Measurements from ENCODE around the gene RHBDL1. TPM values are rescaled to one million over a fixed set of nuclear protein-coding genes. Genes with fewer than 3 reads are reported as not detected.

The RHBDL1 gene
- total RNA-seq, 3 donors from 2014 or later (not counting 1 experiment from before 2014, with no cell fraction given), result 2.9 to 4.2 (median 4.2) TPM

DNA sequence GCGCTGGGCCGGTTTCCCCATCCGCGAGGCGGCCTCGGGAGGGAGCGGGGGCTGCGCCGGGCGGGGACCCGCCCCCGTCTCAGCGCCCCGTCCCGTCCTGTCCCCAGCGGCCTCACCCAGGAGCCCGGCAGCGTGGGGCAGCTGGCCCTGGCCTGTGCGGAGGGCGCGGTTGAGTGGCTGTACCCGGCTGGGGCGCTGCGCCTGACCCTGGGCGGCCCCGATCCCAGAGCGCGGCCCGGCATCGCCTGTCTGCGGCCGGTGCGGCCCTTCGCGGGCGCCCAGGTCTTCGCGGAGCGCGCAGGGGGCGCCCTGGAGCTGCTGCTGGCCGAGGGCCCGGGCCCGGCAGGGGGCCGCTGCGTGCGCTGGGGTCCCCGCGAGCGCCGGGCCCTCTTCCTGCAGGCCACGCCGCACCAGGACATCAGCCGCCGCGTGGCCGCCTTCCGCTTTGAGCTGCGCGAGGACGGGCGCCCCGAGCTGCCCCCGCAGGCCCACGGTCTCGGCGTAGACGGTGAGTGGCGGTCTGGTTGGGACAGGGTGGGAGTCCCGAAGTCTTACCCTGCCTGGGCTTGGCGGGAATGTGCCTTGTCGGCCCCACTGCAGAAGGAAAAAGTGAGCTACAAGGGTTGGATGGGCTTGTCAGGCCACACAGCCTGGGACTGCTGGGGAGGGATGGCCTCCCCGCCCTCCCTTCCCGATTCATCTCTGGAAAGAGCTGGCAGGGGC, 40.2 kb downstream of the RHBDL1 start:
- no peaks in the 10 kb centered on the region for H3K9me3 Mint-ChIP-seq
- H3K4me1 ChIP-seq (ENCODE audit: control insufficient read depth, insufficient read depth, low read length), result peaks cover 34% of the 10 kb centered on the region
- H3K4me3 ChIP-seq (ENCODE audit: low read length), result no peak overlapping the region
- H3K27ac Mint-ChIP-seq, result no peak overlapping the region
- no peaks in the 10 kb centered on the region for H3K36me3 ChIP-seq (ENCODE audit: control insufficient read depth, insufficient read depth, low read length)
- peak in 1 of 2 donors; percentile 47 for DNase-seq
- no peak overlapping the region for H3K27ac ChIP-seq (ENCODE audit: low read length)
- intact Hi-C loops (cut with micrococcal nuclease), result loop anchor here (2.0 to 10.0 kb wide), 2 partner anchors 25 to 339 kb away; partner anchors contain the start of gene CIAO3
- TF ChIP-seq, protein P1, sequence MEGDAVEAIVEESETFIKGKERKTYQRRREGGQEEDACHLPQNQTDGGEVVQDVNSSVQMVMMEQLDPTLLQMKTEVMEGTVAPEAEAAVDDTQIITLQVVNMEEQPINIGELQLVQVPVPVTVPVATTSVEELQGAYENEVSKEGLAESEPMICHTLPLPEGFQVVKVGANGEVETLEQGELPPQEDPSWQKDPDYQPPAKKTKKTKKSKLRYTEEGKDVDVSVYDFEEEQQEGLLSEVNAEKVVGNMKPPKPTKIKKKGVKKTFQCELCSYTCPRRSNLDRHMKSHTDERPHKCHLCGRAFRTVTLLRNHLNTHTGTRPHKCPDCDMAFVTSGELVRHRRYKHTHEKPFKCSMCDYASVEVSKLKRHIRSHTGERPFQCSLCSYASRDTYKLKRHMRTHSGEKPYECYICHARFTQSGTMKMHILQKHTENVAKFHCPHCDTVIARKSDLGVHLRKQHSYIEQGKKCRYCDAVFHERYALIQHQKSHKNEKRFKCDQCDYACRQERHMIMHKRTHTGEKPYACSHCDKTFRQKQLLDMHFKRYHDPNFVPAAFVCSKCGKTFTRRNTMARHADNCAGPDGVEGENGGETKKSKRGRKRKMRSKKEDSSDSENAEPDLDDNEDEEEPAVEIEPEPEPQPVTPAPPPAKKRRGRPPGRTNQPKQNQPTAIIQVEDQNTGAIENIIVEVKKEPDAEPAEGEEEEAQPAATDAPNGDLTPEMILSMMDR (IDR thresholded peaks at IDR 0.05), result no peak
- H3K4me1 Mint-ChIP-seq, result peaks cover 0 to 23% of the 10 kb centered on the region in 2 donors
- 3% methylated on average over 74 of the region's 74 CpGs for WGBS (ENCODE audit: insufficient coverage)
- H3K4me3 Mint-ChIP-seq, result peak overlapping the region; percentile 72
- no peaks in the 10 kb centered on the region for H3K9me3 ChIP-seq (ENCODE audit: control insufficient read depth, insufficient read depth, low read length)
- no peaks in the 10 kb centered on the region for H3K36me3 Mint-ChIP-seq
- peak; percentile 1 to 12 (median 5) for ATAC-seq
- H3K27me3 Mint-ChIP-seq (ENCODE audit: low read depth in 2 of 2), result peaks cover 0 to 4% of the 10 kb centered on the region in 2 donors
- H3K27me3 ChIP-seq (ENCODE audit: control insufficient read depth, insufficient read depth, low read length), result peaks cover 12% of the 10 kb centered on the region

DNA sequence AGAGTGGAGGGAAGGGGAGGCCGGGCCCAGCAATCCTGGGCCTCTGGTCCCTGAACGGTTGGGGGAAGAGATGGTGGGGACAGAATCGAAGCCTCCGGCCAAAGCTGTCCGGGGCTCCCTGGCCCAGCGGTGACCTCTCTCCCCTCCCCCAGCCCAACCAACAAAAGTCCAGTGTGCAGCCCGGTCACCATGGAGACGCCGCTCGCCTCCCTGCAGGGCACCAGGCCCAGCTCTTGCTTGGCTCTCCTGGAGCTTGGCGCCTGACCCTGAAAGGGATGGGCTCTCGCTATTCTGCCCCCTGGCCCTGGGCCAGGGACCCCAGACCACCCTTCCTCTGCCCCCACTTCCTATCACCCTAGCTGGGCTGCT, 40.7 kb downstream of the RHBDL1 start:
- H3K4me3 ChIP-seq (ENCODE audit: low read length), result no peak overlapping the region
- intact Hi-C loops (cut with micrococcal nuclease), result loop anchor here (10.0 kb wide), 1 partner anchor 339 kb away; no protein-coding TSS in a partner anchor
- peaks cover 10% of the 10 kb centered on the region for H3K27me3 ChIP-seq (ENCODE audit: control insufficient read depth, insufficient read depth, low read length)
- no peak for ATAC-seq
- no peaks in the 10 kb centered on the region for H3K9me3 ChIP-seq (ENCODE audit: control insufficient read depth, insufficient read depth, low read length)
- WGBS (ENCODE audit: insufficient coverage), result 43% methylated on average over 9 of the region's 12 CpGs
- DNase-seq, result no peak
- H3K27ac ChIP-seq (ENCODE audit: low read length), result no peak overlapping the region
- H3K36me3 ChIP-seq (ENCODE audit: control insufficient read depth, insufficient read depth, low read length), result no peaks in the 10 kb centered on the region
- Mint-ChIP-seq H3K9me3 (no peaks in the 10 kb centered on the region), H3K4me1 (peaks cover 0 to 23% of the 10 kb centered on the region in 2 donors), H3K36me3 (no peaks in the 10 kb centered on the region), H3K27ac (no peak overlapping the region), H3K4me3 (peak overlapping the region; percentile 63), H3K27me3 (ENCODE audit: low read depth in 2 of 2) (peaks cover 0 to 4% of the 10 kb centered on the region in 2 donors)
- H3K4me1 ChIP-seq (ENCODE audit: control insufficient read depth, insufficient read depth, low read length), result peaks cover 36% of the 10 kb centered on the region
- TF ChIP-seq, protein P1 (IDR thresholded peaks at IDR 0.05), result no peak

DNA sequence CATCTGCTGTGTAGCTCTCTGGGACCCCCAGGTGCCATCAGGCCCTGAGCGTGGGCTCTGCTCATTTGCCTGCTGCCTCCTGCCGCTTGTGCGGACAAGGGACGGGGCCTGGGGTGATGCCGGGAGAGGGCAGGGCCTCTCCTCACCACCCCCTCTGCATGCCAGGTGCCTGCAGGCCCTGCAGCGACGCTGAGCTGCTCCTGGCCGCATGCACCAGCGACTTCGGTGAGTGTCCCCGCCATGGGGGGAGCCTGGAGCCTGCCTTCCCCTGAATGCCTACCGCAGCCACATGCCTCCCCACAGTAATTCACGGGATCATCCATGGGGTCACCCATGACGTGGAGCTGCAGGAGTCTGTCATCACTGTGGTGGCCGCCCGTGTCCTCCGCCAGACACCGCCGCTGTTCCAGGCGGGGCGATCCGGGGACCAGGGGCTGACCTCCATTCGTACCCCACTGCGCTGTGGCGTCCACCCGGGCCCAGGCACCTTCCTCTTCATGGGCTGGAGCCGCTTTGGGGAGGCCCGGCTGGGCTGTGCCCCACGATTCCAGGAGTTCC, 41.4 kb downstream of the RHBDL1 start:
- Histone ChIP-seq H3K27ac (ENCODE audit: low read length) (no peak overlapping the region), H3K9me3 (ENCODE audit: control insufficient read depth, insufficient read depth, low read length) (no peaks in the 10 kb centered on the region), H3K27me3 (ENCODE audit: control insufficient read depth, insufficient read depth, low read length) (peaks cover 10% of the 10 kb centered on the region), H3K4me3 (ENCODE audit: low read length) (no peak overlapping the region), H3K4me1 (ENCODE audit: control insufficient read depth, insufficient read depth, low read length) (peaks cover 40% of the 10 kb centered on the region), H3K36me3 (ENCODE audit: control insufficient read depth, insufficient read depth, low read length) (no peaks in the 10 kb centered on the region)
- Mint-ChIP-seq H3K27me3 (ENCODE audit: low read depth in 2 of 2) (peaks cover 0 to 4% of the 10 kb centered on the region in 2 donors), H3K4me3 (peak overlapping the region; percentile 63), H3K27ac (no peak overlapping the region), H3K9me3 (no peaks in the 10 kb centered on the region), H3K4me1 (peaks cover 0 to 23% of the 10 kb centered on the region in 2 donors), H3K36me3 (no peaks in the 10 kb centered on the region)
- ATAC-seq (no peak), DNase-seq (no peak)
- WGBS (ENCODE audit: insufficient coverage), result 94% methylated on average over 29 of the region's 29 CpGs
- intact Hi-C loops (cut with micrococcal nuclease), result loop anchor here (10.0 kb wide), 1 partner anchor 338 kb away; no protein-coding TSS in a partner anchor
- TF ChIP-seq, protein P1 (IDR thresholded peaks at IDR 0.05), result no peak

Measured in natural killer cell (primary cell).